GM12865 (cell line): ENCODE results near the gene FBXL17.

Source experiments
- DNase-seq: peaks from one replicate; pipeline ENCODE4 v3.0.0; 2010; ENCODE audit warnings: low read depth
- H3K4me3 ChIP-seq: 2 replicates; pipeline ENCODE4 v1.5.1; 2011; ENCODE audit warnings: mild to moderate bottlenecking, low read depth, low read length, control low read depth
- TF ChIP-seq, protein P1 (sequence below): IDR thresholded peaks from 2 replicates; pipeline ENCODE4 v1.5.1; 2011; ENCODE audit warnings: low read length, control low read depth, low read depth, inconsistent platforms; ENCODE audit not compliant: insufficient read depth; ENCODE audit errors: missing control alignments

The FBXL17 gene

DNA sequence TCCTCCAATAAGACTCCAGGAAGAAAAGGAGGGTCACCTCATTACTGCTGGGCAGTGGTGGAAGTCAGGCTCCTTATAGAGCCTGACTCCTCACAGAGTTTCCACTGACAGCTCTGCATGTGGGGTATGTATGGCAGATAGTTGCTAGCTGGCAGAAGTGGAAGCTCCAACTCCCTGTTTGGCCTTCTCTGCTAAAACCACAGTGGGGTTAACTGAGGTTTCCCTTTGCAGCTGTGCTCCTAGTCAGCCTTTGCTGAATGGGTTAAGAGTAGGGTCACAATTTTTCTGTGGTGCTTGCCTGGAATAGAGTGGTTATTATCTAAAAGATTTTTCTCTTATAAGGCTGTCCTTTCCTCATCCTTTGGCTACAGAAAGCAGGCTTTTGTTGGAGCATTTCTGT lies 327.5 kb downstream of the FBXL17 start:
- no peak overlapping the region for H3K4me3 ChIP-seq
- DNase-seq: no peak
- TF ChIP-seq, protein P1, sequence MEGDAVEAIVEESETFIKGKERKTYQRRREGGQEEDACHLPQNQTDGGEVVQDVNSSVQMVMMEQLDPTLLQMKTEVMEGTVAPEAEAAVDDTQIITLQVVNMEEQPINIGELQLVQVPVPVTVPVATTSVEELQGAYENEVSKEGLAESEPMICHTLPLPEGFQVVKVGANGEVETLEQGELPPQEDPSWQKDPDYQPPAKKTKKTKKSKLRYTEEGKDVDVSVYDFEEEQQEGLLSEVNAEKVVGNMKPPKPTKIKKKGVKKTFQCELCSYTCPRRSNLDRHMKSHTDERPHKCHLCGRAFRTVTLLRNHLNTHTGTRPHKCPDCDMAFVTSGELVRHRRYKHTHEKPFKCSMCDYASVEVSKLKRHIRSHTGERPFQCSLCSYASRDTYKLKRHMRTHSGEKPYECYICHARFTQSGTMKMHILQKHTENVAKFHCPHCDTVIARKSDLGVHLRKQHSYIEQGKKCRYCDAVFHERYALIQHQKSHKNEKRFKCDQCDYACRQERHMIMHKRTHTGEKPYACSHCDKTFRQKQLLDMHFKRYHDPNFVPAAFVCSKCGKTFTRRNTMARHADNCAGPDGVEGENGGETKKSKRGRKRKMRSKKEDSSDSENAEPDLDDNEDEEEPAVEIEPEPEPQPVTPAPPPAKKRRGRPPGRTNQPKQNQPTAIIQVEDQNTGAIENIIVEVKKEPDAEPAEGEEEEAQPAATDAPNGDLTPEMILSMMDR: no peak

- H3K4me3 ChIP-seq: no peak overlapping the region
- no peak for DNase-seq
- TF ChIP-seq, protein P1: no peak
Measured at GRCh38 chr5:108046955-108047670, 334.8 kb downstream of the FBXL17 start.

- TF ChIP-seq, protein P1: no peak
- no peak for DNase-seq
- H3K4me3 ChIP-seq: no peak overlapping the region
Measured at GRCh38 chr5:108036482-108036881, 345.4 kb downstream of the FBXL17 start.

- DNase-seq: no peak
- TF ChIP-seq, protein P1: no peak
- H3K4me3 ChIP-seq: no peak overlapping the region
Measured at GRCh38 chr5:108028883-108029282, 353.0 kb downstream of the FBXL17 start.

DNA sequence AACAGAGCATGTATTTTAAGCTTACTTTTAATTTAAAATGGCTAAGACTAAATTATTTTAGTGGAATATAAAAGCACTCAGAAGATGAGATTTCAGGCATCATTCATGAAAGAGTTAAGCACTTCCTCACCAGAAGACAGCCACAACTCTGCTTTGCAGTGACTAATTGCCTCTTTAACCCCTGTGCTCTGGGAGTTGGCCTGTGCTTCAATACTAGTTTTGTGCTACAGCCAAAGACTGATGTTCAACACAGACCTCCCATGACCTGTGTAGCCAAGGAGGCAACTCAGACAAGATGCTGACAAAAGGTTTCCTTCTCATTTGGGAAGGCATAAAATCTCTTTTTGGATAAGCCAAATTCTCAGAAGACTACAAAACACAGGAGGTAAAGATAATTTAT lies 353.5 kb downstream of the FBXL17 start:
- H3K4me3 ChIP-seq: no peak overlapping the region
- DNase-seq: no peak
- TF ChIP-seq, protein P1: no peak

DNA sequence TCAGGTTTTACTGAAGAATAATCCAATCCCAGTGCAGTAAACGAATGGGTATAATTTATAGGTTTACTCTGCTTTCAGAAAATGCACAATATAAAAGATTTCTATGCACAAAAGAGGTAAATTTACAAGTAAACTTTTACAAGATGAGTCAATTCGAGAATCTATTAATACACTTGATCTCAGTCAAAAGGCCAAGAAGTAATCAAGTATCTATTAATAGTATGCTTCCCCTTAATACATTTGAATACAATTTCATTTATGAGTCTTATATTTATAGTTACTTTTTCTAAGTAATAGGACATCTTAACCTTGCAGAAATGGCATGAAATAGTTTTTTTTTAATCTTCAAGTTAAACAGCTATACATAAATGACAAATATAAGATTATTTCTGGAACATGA lies 355.9 kb downstream of the FBXL17 start:
- TF ChIP-seq, protein P1: no peak
- no peak overlapping the region for H3K4me3 ChIP-seq
- DNase-seq: no peak

GRCh38 chr5:108024986-108025385 lies 356.9 kb downstream of the FBXL17 start:
- TF ChIP-seq, protein P1: no peak
- no peak for DNase-seq
- no peak overlapping the region for H3K4me3 ChIP-seq
